ENCODE results near the gene PER3. TPM values are rescaled to one million over a fixed set of nuclear protein-coding genes. Genes with fewer than 3 reads are reported as not detected.

Gene PER3
- total and polyA plus RNA-seq, 2 of the 4 experiments (the other 2 are of a cell fraction), result 3.4 to 4.2 TPM

- no peak overlapping the region for H2AFZ ChIP-seq (replicated peaks; ENCODE audit: low read length, poor library complexity)
- no CpG with 5 or more reads among the region's 4 CpGs for WGBS, 2 experiments (ENCODE audit: extremely low coverage in 2 of 2, insufficient read length in 1 of 2)
- no peak overlapping the region for H2BK20ac ChIP-seq (ENCODE audit: low read depth, low read length)
- H2BK120ac ChIP-seq (ENCODE audit: low read depth, low read length), result no peak overlapping the region
- no peak for TF ChIP-seq USF2 (IDR thresholded peaks at IDR 0.05; ENCODE audit: low read depth, low read length)
- no peak for TF ChIP-seq RAD21 (IDR thresholded peaks at IDR 0.05; ENCODE audit: low read length)
- no peak for TF ChIP-seq CTCF (conservative IDR thresholded peaks at IDR 0.05; ENCODE audit: low read depth, low read length)
- TF ChIP-seq SMC3 (IDR thresholded peaks at IDR 0.05; ENCODE audit: low read depth, low read length), result no peak
- no peak for TF ChIP-seq MXI1 (IDR thresholded peaks at IDR 0.05; ENCODE audit: borderline replicate concordance, low read depth, low read length)
- no peak for TF ChIP-seq CEBPB (IDR thresholded peaks at IDR 0.05; ENCODE audit: low read depth, low read length)
- no peak for TF ChIP-seq CHD1 (IDR thresholded peaks at IDR 0.05; ENCODE audit: low read depth, low read length)
- TF ChIP-seq MAFK (IDR thresholded peaks at IDR 0.05; ENCODE audit: low read depth, low read length), result no peak
- no peak for TF ChIP-seq NFE2L2 (IDR thresholded peaks at IDR 0.05; ENCODE audit: low read depth, low read length)
- TF ChIP-seq ELK1 (IDR thresholded peaks at IDR 0.05; ENCODE audit: borderline replicate concordance, low read depth, low read length), result no peak
- no peak for TF ChIP-seq POLR2A (IDR thresholded peaks at IDR 0.05; ENCODE audit: low read depth, low read length)
- TF ChIP-seq BHLHE40 (IDR thresholded peaks at IDR 0.05; ENCODE audit: low read depth, low read length), result no peak
- no peak for TF ChIP-seq RFX5 (IDR thresholded peaks at IDR 0.05; ENCODE audit: low read depth, low read length)
- TF ChIP-seq MAZ (IDR thresholded peaks at IDR 0.05; ENCODE audit: borderline replicate concordance, low read depth, low read length), result no peak
- no peak for TF ChIP-seq RCOR1 (IDR thresholded peaks at IDR 0.05; ENCODE audit: insufficient replicate concordance, low read length)
- TF ChIP-seq FOS (IDR thresholded peaks at IDR 0.05; ENCODE audit: low read depth, low read length), result no peak
- no peak overlapping the region for H3K27ac ChIP-seq (ENCODE audit: insufficient read depth, low read length)
- H2BK15ac ChIP-seq (ENCODE audit: low read depth, low read length), result no peak overlapping the region
- H3K9me1 ChIP-seq (ENCODE audit: insufficient read depth, low read length), result no peaks in the 10 kb centered on the region
- CTCF ChIA-PET, result no interaction called here
- in situ Hi-C loops (cut with MboI; ENCODE audit: low sequenced_read_pairs) (no loop called here), intact Hi-C loops (cut with micrococcal nuclease) (no loop called here), dilution Hi-C loops (cut with HindIII; ENCODE audit: low sequenced_read_pairs, unreplicated experiment) (no loop called here)
- no peak overlapping the region for H3K9ac ChIP-seq (ENCODE audit: low read depth, low read length)
- no peak overlapping the region for H4K5ac ChIP-seq (ENCODE audit: low read depth, low read length)
- H3K4me2 ChIP-seq (ENCODE audit: low read depth, low read length), result no peak overlapping the region
- DNase-seq, result no peak
- H3K79me1 ChIP-seq (ENCODE audit: low read depth in 1 of 2, low read length in 2 of 2), result no peaks in the 10 kb centered on the region
- no peak for ATAC-seq (ENCODE audit: low read depth)
- H4K20me1 ChIP-seq (ENCODE audit: insufficient read depth, low read length), result no peaks in the 10 kb centered on the region
- no peak overlapping the region for H3K14ac ChIP-seq (replicated peaks; ENCODE audit: low read depth, low read length)
- H3K27me3 ChIP-seq (ENCODE audit: control insufficient read depth, insufficient read depth, low read length), result no peaks in the 10 kb centered on the region; the same call in 1 of the 2 replicates
- H3K4me1 ChIP-seq (ENCODE audit: control insufficient read depth, insufficient read depth, low read length), result no peaks in the 10 kb centered on the region
- no peak overlapping the region for H3K23ac ChIP-seq (ENCODE audit: low read depth, low read length)
- no peak overlapping the region for H2AK9ac ChIP-seq (replicated peaks; ENCODE audit: low read depth, low read length, poor library complexity)
- H3K56ac ChIP-seq (ENCODE audit: extremely low read depth, insufficient read depth, low read length), result no peak overlapping the region
- no peaks in the 10 kb centered on the region for H3K9me3 ChIP-seq (ENCODE audit: control insufficient read depth, insufficient read depth, low read length)
- H3K4me3 ChIP-seq (ENCODE audit: insufficient read depth, low read depth, low read length), result no peak overlapping the region
- POLR2A ChIA-PET (ENCODE audit: unreplicated experiment), result interaction anchor here (0.6 kb wide), 1 partner anchor 67 kb away, joined by 3 read pairs; no protein-coding TSS in a partner anchor
- H2AK5ac ChIP-seq (ENCODE audit: low read depth, low read length), result no peak overlapping the region
- H3K4ac ChIP-seq (ENCODE audit: low read depth, low read length), result no peak overlapping the region
- H3K18ac ChIP-seq (ENCODE audit: low read depth, low read length), result no peak overlapping the region
- H2BK5ac ChIP-seq (ENCODE audit: low read depth, low read length, poor library complexity, severe bottlenecking), result no peak overlapping the region
- BruUV-seq (replicated peaks), result no TSS peak
- no peak overlapping the region for H4K91ac ChIP-seq (ENCODE audit: insufficient read depth, low read depth, low read length)
- no peaks in the 10 kb centered on the region for H3K36me3 ChIP-seq (ENCODE audit: control insufficient read depth, insufficient read depth, low read length)
- no peak overlapping the region for H4K8ac ChIP-seq (ENCODE audit: low read depth in 2 of 2, low read length in 2 of 2)
These were observed 73.9 kb downstream of the PER3 start for GRCh38 chr1:7857985-7858384.
